ENCODE measurements around the gene EFNA3. TPM values are rescaled to one million over a fixed set of nuclear protein-coding genes. Genes with fewer than 3 reads are reported as not detected.

EFNA3 gene, protein sequence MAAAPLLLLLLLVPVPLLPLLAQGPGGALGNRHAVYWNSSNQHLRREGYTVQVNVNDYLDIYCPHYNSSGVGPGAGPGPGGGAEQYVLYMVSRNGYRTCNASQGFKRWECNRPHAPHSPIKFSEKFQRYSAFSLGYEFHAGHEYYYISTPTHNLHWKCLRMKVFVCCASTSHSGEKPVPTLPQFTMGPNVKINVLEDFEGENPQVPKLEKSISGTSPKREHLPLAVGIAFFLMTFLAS
- 10 to 100 TPM; 20.0 to 25.8 (median 21.1) TPM for total RNA-seq

DNA sequence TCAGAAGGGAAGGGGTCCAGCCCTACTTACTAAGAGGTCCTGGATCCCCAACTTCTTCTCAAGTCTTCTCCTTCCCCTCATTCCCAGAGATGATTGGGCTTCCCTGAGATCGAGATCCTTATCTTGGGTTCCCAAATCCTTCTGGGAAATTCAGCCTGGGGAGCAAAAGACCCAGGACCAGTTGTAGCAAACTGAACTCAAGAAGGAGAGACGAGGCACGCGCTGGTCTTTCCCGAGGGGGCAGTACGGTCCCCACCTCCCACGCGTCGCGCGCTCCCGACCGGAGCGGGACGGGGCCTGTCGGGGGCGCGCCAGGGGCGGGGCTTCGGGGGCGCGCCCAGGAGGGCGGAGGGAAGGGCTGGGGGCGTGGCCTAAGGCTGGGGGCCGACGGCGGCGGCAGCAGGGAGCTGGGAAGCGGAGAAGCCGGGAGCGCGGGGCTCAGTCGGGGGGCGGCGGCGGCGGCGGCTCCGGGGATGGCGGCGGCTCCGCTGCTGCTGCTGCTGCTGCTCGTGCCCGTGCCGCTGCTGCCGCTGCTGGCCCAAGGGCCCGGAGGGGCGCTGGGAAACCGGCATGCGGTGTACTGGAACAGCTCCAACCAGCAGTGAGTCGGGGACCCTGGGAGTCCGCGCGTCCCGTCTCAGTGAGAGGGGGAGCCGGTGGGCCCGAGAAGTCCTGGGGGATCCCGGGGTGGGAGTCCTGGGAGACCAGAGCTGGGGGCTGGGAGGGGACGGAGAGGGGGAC is at the start of gene EFNA3:
EFNA3 (plus strand) TSS at position 369 of the 741 bp plus-strand sequence; CDS start at position 474, 105 bp downstream.
- TF ChIP-seq, protein P1, sequence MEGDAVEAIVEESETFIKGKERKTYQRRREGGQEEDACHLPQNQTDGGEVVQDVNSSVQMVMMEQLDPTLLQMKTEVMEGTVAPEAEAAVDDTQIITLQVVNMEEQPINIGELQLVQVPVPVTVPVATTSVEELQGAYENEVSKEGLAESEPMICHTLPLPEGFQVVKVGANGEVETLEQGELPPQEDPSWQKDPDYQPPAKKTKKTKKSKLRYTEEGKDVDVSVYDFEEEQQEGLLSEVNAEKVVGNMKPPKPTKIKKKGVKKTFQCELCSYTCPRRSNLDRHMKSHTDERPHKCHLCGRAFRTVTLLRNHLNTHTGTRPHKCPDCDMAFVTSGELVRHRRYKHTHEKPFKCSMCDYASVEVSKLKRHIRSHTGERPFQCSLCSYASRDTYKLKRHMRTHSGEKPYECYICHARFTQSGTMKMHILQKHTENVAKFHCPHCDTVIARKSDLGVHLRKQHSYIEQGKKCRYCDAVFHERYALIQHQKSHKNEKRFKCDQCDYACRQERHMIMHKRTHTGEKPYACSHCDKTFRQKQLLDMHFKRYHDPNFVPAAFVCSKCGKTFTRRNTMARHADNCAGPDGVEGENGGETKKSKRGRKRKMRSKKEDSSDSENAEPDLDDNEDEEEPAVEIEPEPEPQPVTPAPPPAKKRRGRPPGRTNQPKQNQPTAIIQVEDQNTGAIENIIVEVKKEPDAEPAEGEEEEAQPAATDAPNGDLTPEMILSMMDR (IDR thresholded peaks at IDR 0.05), result no peak
- TF ChIP-seq POLR2A (IDR thresholded peaks at IDR 0.05), result peak in 2 of 4 donors; percentile 47 to 77
- Histone ChIP-seq H3K36me3 (no peaks in the 10 kb centered on the region), H3K9me3 (no peaks in the 10 kb centered on the region), H3K4me1 (peaks cover 54 to 70% (median 55%) of the 10 kb centered on the region in 3 donors), H3K27ac (peak within 1 kb of the TSS; percentile 14 to 90 (median 80)), H3K4me3 (peak within 1 kb of the TSS; percentile 61 to 71 (median 64)), H3K27me3 (peaks cover 0 to 51% (median 20%) of the 10 kb centered on the region in 4 donors)
- intact Hi-C loops (cut with DNase I), result no loop called here
- DNase-seq, result no peak
- WGBS, 2 donors, result 11% methylated on average over 1 of the region's 59 CpGs; no CpG with 5 or more reads in 1 of the 2 donors

DNA sequence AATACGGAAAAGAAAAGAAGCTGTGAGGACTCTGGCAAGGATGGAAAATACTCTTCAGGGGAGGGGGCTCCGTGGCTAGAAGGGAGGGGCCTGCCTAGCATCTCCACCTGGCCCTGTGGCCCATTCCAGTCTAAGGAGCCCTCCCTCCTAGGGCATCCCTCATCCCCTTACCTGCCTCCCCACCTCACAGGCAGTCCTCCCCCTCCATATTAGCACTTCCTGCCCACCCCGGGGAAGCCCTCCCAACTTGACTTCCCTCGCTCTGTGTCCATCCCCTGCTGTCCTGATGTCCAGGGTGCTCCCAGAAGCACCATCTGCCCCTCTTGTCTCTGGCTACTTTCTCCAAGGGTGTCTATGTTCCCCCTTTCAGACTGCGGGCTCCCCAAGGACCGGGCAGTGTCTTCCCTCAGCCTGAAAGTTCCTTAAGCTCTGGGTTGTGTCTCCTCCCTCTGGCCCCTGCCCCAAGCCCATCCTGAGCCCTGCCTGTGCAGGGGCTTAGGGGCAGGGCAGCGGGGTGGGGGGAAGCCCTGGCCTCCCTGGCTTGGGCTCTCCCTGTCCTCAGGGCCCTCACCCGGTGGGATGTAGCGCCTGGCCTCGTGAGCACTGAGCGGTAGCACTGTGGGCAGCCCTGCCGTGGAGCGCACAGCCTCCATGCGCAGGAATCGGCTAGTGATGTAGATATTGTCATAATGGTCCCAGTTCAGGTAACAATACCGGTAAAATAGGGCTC is 49.0 kb upstream of the EFNA3 start:
- H3K9me3 ChIP-seq, result no peaks in the 10 kb centered on the region
- no peak for TF ChIP-seq POLR2A (IDR thresholded peaks at IDR 0.05)
- TF ChIP-seq, protein P1 (IDR thresholded peaks at IDR 0.05), result no peak
- H3K27me3 ChIP-seq, result no peaks in the 10 kb centered on the region
- H3K36me3 ChIP-seq, result no peaks in the 10 kb centered on the region
- DNase-seq, result no peak
- intact Hi-C loops (cut with DNase I), result no loop called here
- H3K4me3 ChIP-seq, result no peak overlapping the region
- 72 to 91% methylated on average over 6 to 9 of the region's 16 CpGs for WGBS, 2 donors
- H3K27ac ChIP-seq, result no peak overlapping the region
- peaks cover 6 to 31% (median 13%) of the 10 kb centered on the region in 3 donors for H3K4me1 ChIP-seq

GRCh38 chr1:155030243-155030795 is 48.3 kb upstream of the EFNA3 start:
- no peak for DNase-seq
- H3K4me3 ChIP-seq, result no peak overlapping the region
- no peak for TF ChIP-seq POLR2A (IDR thresholded peaks at IDR 0.05)
- TF ChIP-seq, protein P1 (IDR thresholded peaks at IDR 0.05), result no peak
- 50 to 82% methylated on average over 2 to 7 of the region's 15 CpGs for WGBS, 2 donors
- H3K27ac ChIP-seq, result no peak overlapping the region
- intact Hi-C loops (cut with DNase I), result no loop called here
- peaks cover 9 to 34% (median 13%) of the 10 kb centered on the region in 3 donors for H3K4me1 ChIP-seq
- no peaks in the 10 kb centered on the region for H3K9me3 ChIP-seq
- no peaks in the 10 kb centered on the region for H3K36me3 ChIP-seq
- H3K27me3 ChIP-seq, result no peaks in the 10 kb centered on the region

GRCh38 chr1:155030899-155031298 is 47.7 kb upstream of the EFNA3 start:
- DNase-seq, result no peak
- H3K27me3 ChIP-seq, result no peaks in the 10 kb centered on the region
- intact Hi-C loops (cut with DNase I), result no loop called here
- no peak overlapping the region for H3K27ac ChIP-seq
- 72 to 86% methylated on average over 8 to 11 of the region's 11 CpGs for WGBS, 2 donors
- H3K36me3 ChIP-seq, result no peaks in the 10 kb centered on the region
- no peaks in the 10 kb centered on the region for H3K9me3 ChIP-seq
- H3K4me1 ChIP-seq, result peaks cover 9 to 31% (median 12%) of the 10 kb centered on the region in 3 donors
- TF ChIP-seq, protein P1 (IDR thresholded peaks at IDR 0.05), result no peak
- TF ChIP-seq POLR2A (IDR thresholded peaks at IDR 0.05), result no peak
- no peak overlapping the region for H3K4me3 ChIP-seq
